SK-N-SH (cell line): ENCODE measurements around the gene TMIGD3. TPM values are rescaled to one million over a fixed set of nuclear protein-coding genes. Genes with fewer than 3 reads are reported as not detected.
A peak's percentile ranks its signal among the peaks of the same experiment; 100 is the strongest.

Source experiments
- CTCF ChIA-PET: fragments of 300-600, 350-600 bp; formaldehyde crosslinking; extraction: SDS; loops from one replicate; lab custom pipeline; 2021; lab: Yijun Ruan, JAX
- POLR2A ChIA-PET: fragments of 350-600 bp; sonication (Branson Sonifier 250); formaldehyde crosslinking; extraction: SDS; loops from one replicate; lab custom pipeline; 2020; ENCODE audit warnings: antibody characterized with exemption, inconsistent platforms; lab: Yijun Ruan, JAX
- DNase-seq: peaks from one replicate; pipeline ENCODE4 v3.0.0; 2012
- H2AFZ ChIP-seq: fragments of 200-600 bp; sonication (generic); 2 replicates; pipeline ENCODE4 v1.8.1; 2016; ENCODE audit warnings: antibody characterized with exemption, mild to moderate bottlenecking, low read depth
- H3F3A ChIP-seq: fragments of 200-600 bp; sonication (generic); replicated peaks from 2 replicates; pipeline ENCODE3; 2016; ENCODE audit warnings: antibody characterized with exemption, mild to moderate bottlenecking; ENCODE audit not compliant: insufficient read depth
- H3K27ac ChIP-seq, 2 experiments: fragments of 200-500 bp in 1 of 2; fragments of 200-600 bp in 1 of 2; sonication (Bioruptor generic) in 1 of 2; sonication (generic), shearing (Covaris generic) in 1 of 2; 2 replicates each; pipeline versions ENCODE4 v1.5.1 to v1.6.1; 2014 to 2016; ENCODE audit warnings: low read depth in 2 of 2, inconsistent platforms in 1 of 2, low read length in 1 of 2, mild to moderate bottlenecking in 1 of 2, mixed read lengths in 1 of 2
- H3K27me3 ChIP-seq: fragments of 200-600 bp; sonication (generic), shearing (Covaris generic); 2 replicates; pipeline ENCODE4 v1.6.1; 2016; ENCODE audit warnings: mixed run types; ENCODE audit not compliant: insufficient read depth
- H3K36me3 ChIP-seq, 2 experiments: fragments of 200-500 bp in 1 of 2; fragments of 200-600 bp in 1 of 2; sonication (Bioruptor generic) in 1 of 2; sonication (generic) in 1 of 2; replicated peaks in 1 of 2; 2 replicates each; pipeline versions ENCODE3 to v1.5.1; 2014 to 2016; ENCODE audit warnings: low read length in 1 of 2, mild to moderate bottlenecking in 1 of 2; ENCODE audit not compliant: insufficient read depth in 2 of 2, control insufficient read depth in 1 of 2
- H3K4me1 ChIP-seq, 2 experiments: fragments of 200-500 bp in 1 of 2; fragments of 200-600 bp in 1 of 2; sonication (Bioruptor generic) in 1 of 2; sonication (generic), shearing (Covaris generic) in 1 of 2; 2 replicates each; pipeline versions ENCODE4 v1.5.1 to v1.6.1; 2014 to 2016; ENCODE audit warnings: low read depth in 1 of 2, low read length in 1 of 2, mixed run types in 1 of 2; ENCODE audit not compliant: insufficient read depth in 2 of 2, control insufficient read depth in 1 of 2
- H3K4me2 ChIP-seq: fragments of 200-600 bp; sonication (generic), shearing (Covaris generic); 2 replicates; pipeline ENCODE4 v1.6.1; 2017; ENCODE audit warnings: mixed run types
- H3K4me3 ChIP-seq, 2 experiments: fragments of 200-500 bp in 1 of 2; fragments of 200-600 bp in 1 of 2; sonication (Bioruptor generic) in 1 of 2; sonication (generic), shearing (Covaris generic) in 1 of 2; 2 replicates each; pipeline versions ENCODE4 v1.5.1 to v1.8.1; 2014 to 2016; ENCODE audit warnings: low read depth in 2 of 2, inconsistent platforms in 1 of 2, low read length in 1 of 2, mild to moderate bottlenecking in 1 of 2, mixed read lengths in 1 of 2, moderate library complexity in 1 of 2
- H3K79me2 ChIP-seq: fragments of 200-600 bp; sonication (generic); 2 replicates; pipeline ENCODE4 v1.8.1; 2017; ENCODE audit warnings: mild to moderate bottlenecking; ENCODE audit not compliant: insufficient read depth
- H3K9ac ChIP-seq: fragments of 200-600 bp; sonication (generic); 2 replicates; pipeline ENCODE4 v1.6.1; 2017; ENCODE audit warnings: mixed run types
- H3K9me2 ChIP-seq: fragments of 200-600 bp; sonication (generic); 2 replicates; pipeline ENCODE4 v1.6.1; 2017; ENCODE audit warnings: mixed run types
- H3K9me3 ChIP-seq: fragments of 200-600 bp; sonication (generic); 2 replicates; pipeline ENCODE4 v1.6.1; 2017; ENCODE audit warnings: mixed run types, mild to moderate bottlenecking, moderate library complexity
- H4K20me1 ChIP-seq: fragments of 200-600 bp; sonication (generic); 2 replicates; pipeline ENCODE4 v1.6.1; 2017; ENCODE audit warnings: mild to moderate bottlenecking, mixed run types; ENCODE audit not compliant: insufficient read depth
- CTCF ChIP-seq: fragments of 200-600 bp; sonication (generic); IDR thresholded peaks from 2 replicates; pipeline ENCODE4 v1.6.1; 2017; ENCODE audit warnings: antibody characterized with exemption, mild to moderate bottlenecking, moderate library complexity
- EP300 ChIP-seq, 2 experiments: IDR thresholded peaks; 2 replicates each; pipeline versions ENCODE4 v1.4.0 to v1.6.1; 2012; ENCODE audit warnings: borderline replicate concordance in 1 of 2, low read depth in 1 of 2, low read length in 1 of 2
- FOSL2 ChIP-seq: IDR thresholded peaks from 2 replicates; pipeline ENCODE4 v1.4.0; 2012; ENCODE audit warnings: low read depth, mild to moderate bottlenecking, moderate library complexity, borderline replicate concordance
- FOXJ3 ChIP-seq: sonication (generic); formaldehyde crosslinking; IDR thresholded peaks from 2 replicates; pipeline ENCODE4 v1.5.1; 2020; ENCODE audit warnings: mild to moderate bottlenecking, missing genetic modification reagents
- FOXM1 ChIP-seq: IDR thresholded peaks from 2 replicates; pipeline ENCODE4 v1.4.0; 2012; ENCODE audit warnings: low read depth, mild to moderate bottlenecking
- GABPA ChIP-seq: IDR thresholded peaks from 2 replicates; pipeline ENCODE4 v1.4.0; 2012; ENCODE audit warnings: low read depth, mild to moderate bottlenecking
- GATA2 ChIP-seq: sonication (generic); formaldehyde crosslinking; IDR thresholded peaks from 2 replicates; pipeline ENCODE4 v1.5.0; 2020; ENCODE audit warnings: mild to moderate bottlenecking, missing genetic modification reagents
- MEF2A ChIP-seq: IDR thresholded peaks from 2 replicates; pipeline ENCODE4 v1.4.0; 2012; ENCODE audit warnings: low read depth, borderline replicate concordance
- MXI1 ChIP-seq: IDR thresholded peaks from 2 replicates; pipeline ENCODE4 v1.6.1; 2012; ENCODE audit warnings: mild to moderate bottlenecking, low read depth, low read length, improper control_type of control experiment
- POLR2AphosphoS5 ChIP-seq: IDR thresholded peaks from 2 replicates; pipeline ENCODE4 v1.6.1; 2012; ENCODE audit warnings: low read depth, low read length
- RAD21 ChIP-seq: IDR thresholded peaks from 2 replicates; pipeline ENCODE4 v1.6.1; 2012; ENCODE audit warnings: mild to moderate bottlenecking, low read length
- RCOR1 ChIP-seq: fragments of 150-350 bp; IDR thresholded peaks from 2 replicates; pipeline ENCODE4 v1.6.1; 2017; ENCODE audit warnings: antibody characterized with exemption, low read length
- RFX5 ChIP-seq: IDR thresholded peaks from 2 replicates; pipeline ENCODE4 v1.6.1; 2012; ENCODE audit warnings: mild to moderate bottlenecking, improper control_type of control experiment, low read length
- SMC3 ChIP-seq: IDR thresholded peaks from 2 replicates; pipeline ENCODE4 v1.6.1; 2012; ENCODE audit warnings: low read depth, low read length, improper control_type of control experiment
- TCF12 ChIP-seq: IDR thresholded peaks from 2 replicates; pipeline ENCODE4 v1.4.0; 2012
- YY1 ChIP-seq: IDR thresholded peaks from 2 replicates; pipeline ENCODE4 v1.4.0; 2012; ENCODE audit warnings: low read depth, mild to moderate bottlenecking
- ZBTB33 ChIP-seq: IDR thresholded peaks from 2 replicates; pipeline ENCODE4 v1.4.0; 2012; ENCODE audit warnings: low read depth, borderline replicate concordance
- WGBS: methylation state at CpG from one replicate; pipeline ENCODE4 v1.1.6; 2017; ENCODE audit warnings: low lambda C conversion rate; 5-methylcytosine and 5-hydroxymethylcytosine counted together
- polyA plus RNA-seq, 3 experiments: library from polyadenylated mRNA; depleted of rRNA; stranded (reverse); fragments of >200 nt; gene quantifications; 2 replicates each; pipeline ENCODE4 v1.2.3, GENCODE V29; 2012

TMIGD3 gene
- polyA plus RNA-seq, 1 of the 3 experiments (the other 2 are of a cell fraction) = not detected

- H3K4me2 ChIP-seq = peak overlapping the region; percentile 84
- no peaks in the 10 kb centered on the region for H4K20me1 ChIP-seq
- no peaks in the 10 kb centered on the region for H3F3A ChIP-seq
- H3K36me3 ChIP-seq = peaks cover 34 to 54% of the 10 kb centered on the region in 2 experiments
- H3K79me2 ChIP-seq = peaks cover 76% of the 10 kb centered on the region
- H3K9me3 ChIP-seq = no peaks in the 10 kb centered on the region
- 0 out of 2 replicates have a peak overlapping the region, but pooled peaks have one; percentile 93 for H3K9ac ChIP-seq
- H3K9me2 ChIP-seq = no peaks in the 10 kb centered on the region
- H3K27ac ChIP-seq = no peak overlapping the region
- H2AFZ ChIP-seq = no peak overlapping the region
- TF ChIP-seq EP300 (IDR thresholded peaks at IDR 0.05; ENCODE audit: borderline replicate concordance in 1 of 2, low read depth in 1 of 2, low read length in 1 of 2) (no peak), MEF2A (no peak), ZBTB33 (no peak), MXI1 (no peak), RAD21 (no peak), CTCF (no peak), TCF12 (no peak), SMC3 (no peak), GABPA (no peak), FOXJ3 (CRISPR knock-in tag) (no peak), FOXM1 (no peak), RFX5 (no peak), FOSL2 (no peak), YY1 (no peak), RCOR1 (no peak), GATA2 (no peak), POLR2AphosphoS5 (no peak)
- H3K4me3 ChIP-seq = peak overlapping the region; percentile 97 to 99; a peak in 3 of 4 replicates
- DNase-seq = no peak
- CTCF ChIA-PET = interaction anchor here (0.9 to 1.0 kb wide), 2 partner anchors 11 to 322 kb away, joined by 3 read pairs; no protein-coding TSS in a partner anchor
- peaks cover 5% of the 10 kb centered on the region in 2 experiments; a peak in 3 of 4 replicates for H3K4me1 ChIP-seq
- POLR2A ChIA-PET = no interaction called here
- WGBS = 81% methylated on average over 4 of the region's 4 CpGs
- H3K27me3 ChIP-seq = no peaks in the 10 kb centered on the region
These were observed 56.2 kb downstream of the TMIGD3 start for GRCh38 chr1:111446967-111447892.
